Glomerular visceral epithelial cell (primary cell): Measurements from ENCODE around the gene SCD5.

Experiments
- DNase-seq: peaks from one replicate; pipeline ENCODE4 v3.0.0-alpha.2; 2016; ENCODE audit errors: extremely low spot score

Gene SCD5

DNA sequence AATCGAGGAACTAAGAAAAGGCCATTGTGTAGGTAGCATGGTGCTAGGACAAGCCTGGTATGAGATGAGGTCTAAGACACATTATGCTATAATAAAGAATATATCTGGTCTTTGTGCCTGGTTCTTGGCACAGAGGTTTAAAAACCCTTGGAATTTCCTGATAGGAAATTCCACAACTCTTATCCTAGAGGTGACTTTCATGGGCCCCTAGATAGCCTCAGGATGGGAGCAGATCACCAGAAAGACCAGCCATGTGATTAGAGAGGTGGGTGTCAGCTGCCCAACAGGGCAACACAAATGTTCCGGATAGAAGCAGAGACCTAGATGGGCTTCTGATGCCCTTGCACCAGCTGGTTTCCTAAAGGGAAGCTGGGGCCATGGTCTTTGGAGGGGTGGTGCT lies 107.2 kb downstream of the SCD5 start:
- DNase-seq: no peak

DNA sequence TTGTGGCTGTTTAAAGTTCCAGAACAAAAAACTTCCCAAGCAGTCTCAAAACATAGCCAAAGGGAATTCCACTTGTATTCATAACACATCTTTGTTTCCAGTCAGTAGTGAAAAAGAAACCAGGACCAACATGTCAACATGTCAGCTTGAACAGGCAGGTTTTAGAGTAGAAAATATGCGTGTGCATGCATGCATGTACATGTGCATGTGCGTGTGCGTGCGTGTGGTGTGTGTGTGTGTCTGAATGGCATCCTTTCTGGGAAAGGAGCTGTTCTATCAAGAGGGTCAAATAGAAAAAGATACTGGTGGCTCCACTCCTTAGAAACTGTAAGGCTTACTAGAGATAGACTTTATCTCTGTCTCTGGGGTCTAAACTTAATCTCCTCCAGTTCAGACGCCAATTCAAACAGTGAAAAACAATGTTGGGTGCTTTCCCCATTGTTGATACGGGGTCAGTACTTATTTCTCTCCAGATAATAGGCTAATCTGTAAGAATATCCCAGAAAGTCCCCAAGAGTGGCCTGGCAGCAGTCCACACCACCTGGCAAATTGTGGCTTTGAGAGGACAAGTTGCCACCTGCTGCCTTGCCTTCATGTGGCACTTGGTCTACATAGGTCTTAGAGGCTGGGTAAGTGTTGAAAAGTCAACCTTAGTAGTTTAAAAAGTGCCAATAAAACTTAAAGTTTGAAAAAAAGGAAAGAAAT lies 110.4 kb downstream of the SCD5 start:
- no peak for DNase-seq

DNA sequence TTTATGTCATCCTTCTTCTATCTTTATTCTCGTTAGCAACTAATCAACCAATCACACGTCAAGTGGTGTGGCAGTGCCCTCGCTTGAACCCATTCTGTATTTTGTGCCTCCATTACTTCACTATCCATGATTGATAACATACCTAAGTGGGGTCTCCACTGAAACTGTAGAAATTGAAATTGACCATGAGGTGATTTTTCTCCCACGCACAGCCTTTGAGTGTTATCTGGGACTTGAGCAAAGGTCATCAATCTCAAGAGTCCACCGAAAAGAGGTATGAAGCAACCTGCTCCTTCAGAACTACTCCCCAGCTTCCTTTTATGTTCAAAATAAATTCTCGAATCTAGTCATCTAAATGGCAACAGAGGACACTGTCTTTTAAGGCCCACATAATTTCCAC lies 111.1 kb downstream of the SCD5 start:
- no peak for DNase-seq

DNA sequence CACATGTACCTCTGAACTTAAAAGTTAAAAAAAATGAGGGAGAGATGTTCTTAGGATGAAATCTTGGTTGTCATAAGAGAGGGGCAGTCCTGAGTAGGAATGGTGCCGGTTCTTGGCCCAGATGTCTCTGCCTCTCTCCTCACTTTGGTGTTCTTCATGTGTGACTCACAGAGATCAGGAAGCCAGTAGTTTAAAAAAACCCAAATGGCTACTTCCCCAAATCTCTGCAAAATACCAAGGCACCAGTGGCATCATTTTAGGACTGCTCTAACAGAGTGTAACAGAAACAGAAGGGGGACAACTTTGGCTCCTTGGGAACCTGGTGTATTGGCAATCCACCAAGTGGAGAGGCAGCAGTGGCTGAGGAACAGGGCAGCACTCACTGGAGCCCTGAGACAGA lies 116.8 kb downstream of the SCD5 start:
- no peak for DNase-seq

DNA sequence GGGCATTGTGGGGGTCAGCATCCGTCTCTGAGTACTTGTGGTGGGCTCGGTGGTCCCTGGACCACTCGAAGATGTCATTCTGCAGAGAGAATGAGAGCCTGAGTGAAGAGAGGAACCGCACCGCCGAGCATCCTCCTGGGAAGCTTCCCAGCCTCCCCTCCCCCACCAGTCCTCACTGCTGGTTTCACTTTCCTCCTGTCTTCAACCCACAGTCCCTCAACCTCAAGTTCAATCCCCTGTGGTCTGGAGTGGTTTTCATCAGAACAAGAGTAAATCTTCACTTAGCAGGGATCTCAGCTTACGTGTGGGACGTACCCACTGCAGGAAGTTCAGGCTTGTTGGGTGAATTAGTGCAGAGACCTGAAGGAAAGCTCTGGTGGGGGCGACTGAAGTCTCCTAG lies 117.8 kb downstream of the SCD5 start:
- DNase-seq: no peak

DNA sequence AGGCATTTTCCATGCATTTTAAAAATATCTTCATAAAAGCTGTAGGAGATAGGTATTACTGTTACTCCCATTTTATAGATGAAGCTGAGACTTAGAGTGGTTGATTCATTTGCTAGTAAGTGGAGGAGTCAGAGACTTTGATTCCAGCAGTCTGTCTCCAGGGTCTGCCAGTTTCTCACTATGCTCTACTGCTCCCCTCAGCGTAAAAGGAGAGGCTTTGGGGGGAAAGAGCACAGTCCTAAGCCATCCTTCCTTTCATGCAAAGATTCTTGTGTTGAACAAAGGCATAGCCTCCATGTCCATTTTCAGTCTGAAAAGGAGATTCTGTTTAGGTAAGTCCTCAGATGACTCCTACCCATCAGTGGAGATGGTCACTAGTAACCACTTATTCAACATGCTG lies 119.1 kb downstream of the SCD5 start:
- DNase-seq: no peak

DNA sequence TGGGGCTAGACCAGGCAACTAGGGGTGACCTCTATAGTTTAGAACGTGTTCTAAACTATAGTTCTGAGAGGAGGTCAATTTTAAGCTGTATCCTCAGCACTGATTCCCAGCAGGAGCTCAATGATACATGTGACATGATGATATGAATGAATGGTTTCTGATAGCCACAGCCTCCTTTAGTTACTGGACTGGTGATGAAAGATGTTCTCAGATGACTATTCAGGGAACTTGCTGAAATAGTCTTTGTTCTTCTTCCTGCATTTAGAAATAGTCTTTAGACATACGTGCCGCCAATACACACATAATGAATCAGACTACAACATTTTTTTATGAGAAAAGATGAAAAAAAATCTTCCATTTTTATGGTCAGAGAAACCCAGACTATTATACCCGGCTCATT lies 120.5 kb downstream of the SCD5 start:
- DNase-seq: no peak

DNA sequence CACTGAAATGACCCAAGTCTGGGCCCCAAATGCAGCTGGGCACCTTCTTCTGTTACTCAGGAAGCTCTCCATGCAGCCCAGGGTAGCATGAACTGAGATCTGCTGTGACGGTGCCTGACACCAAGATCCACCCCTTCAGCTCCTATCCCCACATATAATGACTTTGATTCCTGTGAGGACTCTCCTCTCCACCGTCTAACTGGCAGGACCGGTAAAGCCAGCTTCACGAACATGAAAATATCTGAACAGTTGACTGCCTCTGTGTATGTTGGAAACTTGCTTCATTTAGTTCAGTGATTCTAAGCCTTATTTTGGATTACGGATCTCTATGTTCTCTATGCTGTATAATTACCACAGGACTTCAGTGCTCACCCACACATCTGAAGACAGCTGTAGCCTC lies 121.3 kb downstream of the SCD5 start:
- no peak for DNase-seq

DNA sequence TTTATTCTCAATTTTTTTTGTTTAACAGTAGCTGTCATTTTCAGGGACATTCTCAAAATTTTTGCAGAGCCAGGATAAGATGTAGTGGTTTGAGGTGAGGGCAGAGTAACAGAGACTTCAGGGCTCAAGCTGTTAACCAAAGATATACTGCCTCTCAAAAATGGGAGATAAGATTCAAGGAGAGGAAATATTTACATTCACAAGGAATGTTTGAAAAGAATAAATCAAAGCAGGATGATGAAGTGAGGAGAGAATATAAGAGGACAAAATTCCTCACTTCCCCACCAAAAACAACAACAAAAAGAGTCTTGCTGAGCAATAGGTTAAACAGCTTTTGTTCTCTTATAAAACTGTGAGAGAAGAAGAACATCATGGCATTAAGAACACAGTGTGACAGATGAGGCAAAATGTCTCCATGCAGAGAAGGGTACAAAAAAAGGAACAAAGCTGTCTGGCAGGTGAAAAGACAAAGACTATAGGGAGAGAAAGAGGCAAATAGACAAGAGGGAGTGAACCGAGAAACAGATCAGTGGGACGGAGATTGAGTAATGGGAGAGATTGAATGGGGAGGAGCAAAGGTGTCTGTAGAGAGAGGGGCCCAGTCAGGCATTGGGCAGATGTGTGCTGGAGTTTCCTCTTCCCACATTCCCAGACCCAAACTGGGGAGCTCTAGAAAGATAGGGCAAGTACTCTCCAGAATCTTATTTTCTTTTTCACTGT lies 130.7 kb downstream of the SCD5 start:
- DNase-seq: no peak

DNA sequence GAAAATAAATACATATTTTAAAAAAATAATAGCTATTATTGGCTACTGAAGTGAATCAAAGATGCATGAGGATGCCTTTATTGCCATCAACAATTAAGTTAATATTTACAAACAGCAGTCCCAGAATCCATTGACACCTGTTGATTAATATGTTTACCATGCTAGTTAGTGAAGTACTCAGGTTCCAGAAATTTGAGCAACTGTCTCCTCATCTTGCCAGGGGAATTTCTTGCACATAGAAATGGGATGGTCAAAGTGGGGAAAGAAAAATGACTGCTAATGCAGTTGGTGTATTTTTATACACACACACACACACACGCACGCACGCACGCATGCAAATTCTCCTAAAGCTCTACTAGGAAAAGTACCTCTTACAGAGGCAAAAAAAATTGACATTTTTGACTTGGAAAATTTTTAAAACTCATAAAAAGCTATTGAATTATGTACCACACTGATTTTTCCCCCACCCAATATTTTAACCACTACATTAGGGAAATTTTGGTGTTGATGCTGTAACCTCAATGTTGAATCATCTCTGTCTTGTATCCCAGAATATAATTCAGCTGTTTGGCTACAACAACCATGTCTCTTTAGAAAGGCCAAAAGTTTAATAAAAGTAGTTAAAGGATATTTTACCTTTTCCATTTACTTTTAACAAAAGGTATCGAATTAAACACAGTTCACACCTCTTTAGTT lies 131.5 kb downstream of the SCD5 start:
- DNase-seq: no peak

DNA sequence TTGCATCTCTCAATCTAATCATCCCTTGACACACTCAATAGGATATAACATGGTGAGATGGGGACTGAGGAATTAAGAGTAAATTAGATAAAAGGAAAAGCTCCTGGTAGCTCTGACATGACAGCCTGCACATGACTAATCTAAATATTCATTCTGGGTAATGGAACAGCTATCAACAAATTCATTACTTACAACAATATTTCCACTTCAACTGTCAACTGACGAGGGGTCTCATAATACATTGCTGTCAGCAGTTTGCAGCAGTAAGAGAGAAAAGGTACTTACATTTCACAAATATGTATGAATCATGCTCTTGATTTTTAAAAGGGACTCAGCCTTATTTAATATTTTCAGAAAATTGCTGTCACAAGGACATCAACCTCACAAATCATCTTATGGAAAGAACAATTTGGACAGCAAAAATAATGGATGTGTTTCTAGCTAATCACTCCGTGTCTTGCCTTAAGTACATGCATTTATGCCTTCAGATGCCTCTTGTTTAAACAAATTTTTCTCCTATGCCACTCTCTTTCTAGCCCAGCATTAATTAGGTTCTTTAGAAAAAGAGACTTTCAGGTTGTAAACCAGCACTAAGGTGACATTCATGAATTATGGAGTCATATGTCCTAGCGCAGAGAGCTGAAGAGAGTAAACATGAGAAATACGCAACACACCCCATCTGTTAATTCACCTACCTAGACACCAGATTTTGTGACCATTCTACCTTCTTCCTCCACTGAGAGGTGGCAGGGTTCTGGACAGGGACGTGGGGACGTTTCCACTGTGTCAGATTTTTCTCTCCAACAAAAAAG lies 137.2 kb downstream of the SCD5 start:
- DNase-seq: no peak

DNA sequence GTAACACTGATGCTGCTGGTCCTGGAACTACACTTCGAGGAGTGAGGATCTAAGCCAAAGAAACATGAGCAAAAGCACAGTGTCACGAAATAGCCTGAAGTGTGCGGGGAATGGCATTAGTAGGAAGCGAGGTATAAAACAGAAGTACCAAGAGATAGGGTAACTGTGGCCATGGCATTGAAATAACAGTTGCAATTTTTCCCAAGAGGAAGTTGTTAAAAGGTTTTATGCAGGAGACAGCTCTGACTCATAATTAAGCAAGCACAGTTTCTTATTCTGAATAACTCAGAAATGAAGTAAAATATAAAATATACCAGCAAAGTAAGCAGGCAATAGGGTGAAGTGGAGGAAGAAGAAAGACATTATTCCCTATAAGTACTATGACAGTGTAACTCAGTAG lies 146.5 kb downstream of the SCD5 start:
- DNase-seq: no peak

DNA sequence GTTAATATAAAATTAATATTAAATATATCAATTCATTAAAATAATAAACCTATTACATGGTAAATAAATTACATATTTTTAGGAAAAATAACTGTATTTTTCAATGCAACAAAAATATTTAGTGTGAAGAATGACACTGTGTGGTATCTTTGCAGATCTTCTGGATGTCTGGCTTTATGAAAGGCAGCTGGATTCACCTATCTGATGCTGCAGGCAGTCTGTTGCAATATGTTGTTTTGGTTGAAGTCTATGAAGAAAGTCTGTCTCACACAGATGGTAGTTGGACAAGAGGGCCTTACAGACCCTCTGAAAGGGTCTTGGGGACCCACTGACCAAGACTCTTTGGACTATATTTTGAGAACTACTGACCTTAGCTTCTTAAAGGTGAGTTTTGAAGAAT lies 147.7 kb downstream of the SCD5 start:
- no peak for DNase-seq

DNA sequence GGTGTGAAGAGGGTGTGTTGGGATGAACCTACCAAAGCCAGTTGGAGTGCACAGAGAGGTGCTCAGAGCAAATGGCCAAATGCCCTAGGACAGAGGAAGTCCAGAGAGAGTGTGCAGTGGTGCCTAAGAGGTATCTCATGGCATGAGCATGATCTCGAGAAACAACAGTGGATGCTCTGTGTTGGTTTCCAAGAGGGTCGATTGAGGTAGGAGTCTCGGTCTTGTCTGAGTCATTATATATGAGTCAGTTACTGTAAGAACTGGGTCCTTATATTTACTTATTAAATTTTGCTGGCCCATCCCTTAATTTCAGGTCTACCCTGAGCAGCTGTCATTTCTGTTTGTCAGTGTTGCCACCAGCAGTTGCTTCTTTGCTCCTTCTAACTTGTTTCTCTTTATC lies 150.2 kb downstream of the SCD5 start:
- peak; percentile 18 for DNase-seq

DNA sequence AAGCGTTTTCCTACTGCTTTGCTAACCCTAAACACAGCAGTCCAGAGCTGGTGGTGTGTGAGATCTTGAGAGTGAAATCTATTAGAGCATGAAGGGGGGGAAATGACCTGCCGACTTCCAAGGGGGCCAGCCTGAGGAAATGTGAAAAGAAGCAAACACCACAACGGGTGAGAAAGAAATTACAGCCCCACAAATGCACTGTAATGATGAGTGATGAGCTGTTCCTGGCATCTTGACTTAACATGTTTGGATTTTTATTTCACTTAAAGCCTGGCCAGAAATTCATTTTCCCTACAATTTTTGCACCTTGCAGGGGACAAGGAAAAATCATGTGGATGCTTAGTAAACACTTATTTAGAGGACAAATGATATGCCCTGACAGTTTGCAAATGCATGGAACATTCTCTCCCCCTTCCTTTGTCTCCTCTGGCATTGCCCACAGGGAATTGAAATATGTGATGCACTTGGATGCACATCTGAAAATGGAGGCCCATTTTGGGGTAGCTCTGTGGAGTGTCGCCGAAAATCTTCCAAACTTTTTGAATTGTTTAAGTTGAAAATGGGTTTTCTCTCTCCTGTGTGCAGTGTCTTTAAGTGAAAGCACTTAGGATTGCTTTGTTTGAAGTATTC lies 152.5 kb downstream of the SCD5 start:
- DNase-seq: peak; percentile 31

DNA sequence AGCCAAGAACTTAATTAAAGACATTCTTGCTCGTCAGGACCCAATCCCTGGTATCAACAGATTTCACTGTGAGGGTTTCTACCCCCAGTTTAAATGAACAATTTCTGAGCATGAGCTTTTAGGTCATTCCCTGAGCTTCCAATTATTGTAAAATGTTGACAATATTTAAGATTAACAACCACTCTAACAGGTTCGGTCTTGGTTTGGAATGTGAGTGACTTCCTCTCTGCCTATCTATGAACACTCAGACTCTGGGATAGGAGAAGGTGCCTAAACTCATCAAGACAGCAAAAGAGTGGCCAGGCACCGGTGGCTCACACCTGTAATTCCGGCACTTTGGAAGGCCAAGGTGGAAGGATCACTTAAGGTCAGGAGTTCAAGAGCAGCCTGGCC lies 153.9 kb downstream of the SCD5 start:
- DNase-seq: no peak

DNA sequence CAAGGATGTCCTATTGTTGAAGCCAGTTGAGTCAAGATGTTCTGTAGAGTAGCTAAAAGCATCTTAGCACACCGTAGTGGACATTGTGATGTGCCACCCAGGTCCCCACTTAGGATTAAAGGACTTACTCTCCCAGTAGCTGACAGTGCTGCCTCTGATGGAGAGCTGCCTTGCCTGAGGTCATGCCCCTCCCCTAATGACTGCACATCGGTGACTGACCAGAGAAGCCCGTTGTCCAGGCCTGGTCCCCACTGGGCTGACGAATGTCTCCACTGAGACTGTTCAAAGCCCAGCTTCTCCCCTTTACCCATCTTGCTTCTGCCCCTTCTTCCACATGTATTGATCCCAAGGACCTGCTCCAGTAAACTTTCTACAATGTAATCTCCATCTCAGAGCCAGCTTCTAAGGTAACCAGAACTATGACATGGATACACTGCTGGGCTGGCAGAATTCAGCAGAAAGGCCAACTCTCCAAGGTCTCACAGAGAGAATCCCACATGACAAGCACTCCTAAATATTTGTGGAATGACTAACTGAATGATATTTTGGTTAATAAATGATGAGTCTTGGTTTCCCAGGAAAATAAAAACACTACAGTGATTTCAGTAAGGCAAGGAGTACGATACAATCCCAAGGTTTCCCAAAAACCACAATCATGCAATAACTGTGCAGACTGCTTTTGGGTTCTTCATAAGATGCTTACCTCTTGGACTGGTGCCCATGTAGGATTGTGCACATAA lies 154.4 kb downstream of the SCD5 start:
- peak; percentile 91 for DNase-seq

DNA sequence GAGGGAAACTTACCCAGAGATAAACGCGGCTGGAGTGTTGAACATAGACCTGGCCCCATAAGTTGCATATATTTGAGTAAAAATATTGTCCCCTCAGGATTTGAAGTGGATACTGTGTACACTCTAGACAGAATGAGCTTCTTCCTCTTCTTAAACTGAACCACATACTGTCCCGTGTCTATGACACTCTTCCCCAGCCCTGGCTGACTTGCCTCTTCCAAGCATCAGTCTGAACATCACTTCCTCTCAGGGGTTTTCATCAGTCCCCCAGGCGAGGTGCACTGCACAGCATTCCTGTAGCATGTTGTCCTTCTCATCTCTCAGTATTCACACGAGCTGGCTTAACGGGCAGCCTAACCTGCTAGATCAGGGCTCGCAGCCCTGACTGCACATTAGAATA lies 156.3 kb downstream of the SCD5 start:
- DNase-seq: no peak

DNA sequence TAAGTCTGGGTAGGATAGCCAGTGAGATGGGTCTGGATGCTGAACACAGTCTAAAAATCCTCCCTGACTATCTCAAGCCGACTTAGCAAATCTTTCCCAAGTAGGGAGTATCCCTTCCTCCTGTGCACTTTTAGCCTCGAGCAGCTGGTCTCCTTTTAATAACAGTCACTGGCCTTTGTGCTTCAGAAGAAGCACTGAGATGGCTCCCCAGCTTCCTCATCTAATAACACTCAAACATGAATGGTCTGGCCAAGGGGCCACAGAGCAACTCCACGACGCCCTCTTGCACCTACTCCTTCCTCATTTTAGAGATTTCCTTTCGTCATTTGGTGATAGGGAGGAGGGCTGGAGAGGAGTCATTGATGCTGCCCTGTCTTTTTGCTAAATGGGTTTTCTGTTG lies 158.1 kb downstream of the SCD5 start:
- DNase-seq: no peak

DNA sequence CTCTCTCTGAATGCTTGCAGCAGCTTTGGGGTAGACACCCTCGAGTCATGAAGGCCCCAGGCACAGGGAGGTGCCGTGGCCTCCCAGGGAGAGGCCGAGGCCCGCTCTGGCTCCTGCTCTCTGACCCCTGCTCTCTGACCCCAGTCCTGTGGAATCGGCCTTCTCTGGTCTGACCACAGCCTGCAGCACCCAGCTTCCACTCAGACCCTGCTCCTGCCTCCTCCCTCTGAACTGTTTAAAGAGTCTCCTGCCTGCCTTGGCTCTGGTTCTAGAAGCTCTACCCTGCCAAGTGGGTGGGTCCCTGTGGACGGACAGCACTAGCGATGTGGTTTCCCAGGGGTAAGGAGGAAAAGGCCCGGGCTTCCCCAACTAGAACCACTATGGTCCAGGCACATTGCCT lies 158.6 kb downstream of the SCD5 start:
- no peak for DNase-seq

DNA sequence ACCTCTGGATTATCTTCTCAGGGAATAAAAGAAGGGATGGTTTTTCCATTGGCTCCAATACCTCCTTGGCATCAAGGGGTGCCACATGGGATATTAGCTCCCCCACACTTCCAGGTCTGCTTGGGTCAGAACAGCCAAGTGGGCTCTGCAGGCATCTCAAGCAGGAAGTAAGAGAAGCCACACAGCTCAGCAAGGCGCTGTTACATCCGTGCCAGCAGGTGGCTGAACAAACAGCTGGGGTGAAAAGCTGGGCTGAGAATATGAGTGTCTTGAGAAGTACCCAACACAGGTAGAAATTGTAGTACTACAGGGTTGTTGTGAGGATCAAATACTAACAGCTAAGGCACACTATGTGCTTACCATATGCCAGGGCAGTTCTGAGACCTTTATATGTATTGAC lies 160.1 kb downstream of the SCD5 start:
- DNase-seq: no peak
